K562 (cell line): ENCODE measurements around the gene CHRDL2. TPM values are rescaled to one million over a fixed set of nuclear protein-coding genes. Genes with fewer than 3 reads are reported as not detected.
A peak's percentile ranks its signal among the peaks of the same experiment; 100 is the strongest.

ENCODE experiments used
- ATAC-seq: fragments of 200-7000 bp; cut with Tn5 transposase; 3 replicates; pipeline ENCODE4 v1.9.1; 2020; ENCODE audit warnings: moderate library complexity
- BruUV-seq: library from RNA; stranded (reverse); fragments of 400-500 nt; replicated peaks from 2 replicates; lab custom pipeline; 2021; lab: Mats Ljungman, UMichigan
- CTCF ChIA-PET: fragments of 300-600 bp; formaldehyde crosslinking; extraction: SDS; loops from one replicate; lab custom pipeline; 2021; ENCODE audit warnings: low intra/inter-chr PET ratio; lab: Yijun Ruan, JAX
- POLR2A ChIA-PET: fragments of 300-600, 350-650 bp; sonication (Branson Sonifier 250); formaldehyde crosslinking; extraction: SDS; loops from one replicate; lab custom pipeline; 2021; ENCODE audit warnings: antibody characterized with exemption, inconsistent platforms; lab: Yijun Ruan, JAX
- DNase-seq, 4 experiments: peaks; one replicate each; pipeline versions ENCODE4 v3.0.0 to v3.0.0-alpha.2; 2011 to 2018; ENCODE audit warnings: low spot score in 3 of 4, mixed read lengths in 3 of 4; ENCODE audit errors: extremely low read depth in 1 of 4
- FAIRE-seq: peaks from 2 replicates; lab custom pipeline; 2011; peaks lifted over from hg19 to GRCh38; lab: Jason Lieb, UNC
- H2AFZ ChIP-seq: 2 replicates; pipeline ENCODE4 v1.6.0; 2011; ENCODE audit warnings: low read depth, low read length, control low read depth, inconsistent platforms
- H3K27ac ChIP-seq: fragments of 200-600 bp; 3 replicates; pipeline ENCODE4 v1.8.0; 2011; ENCODE audit warnings: low read depth, mild to moderate bottlenecking, control low read depth, inconsistent platforms, low read length, moderate library complexity, mixed read lengths; ENCODE audit errors: extremely low read depth
- H3K27me3 ChIP-seq, 2 experiments: fragments of 300-600 bp in 1 of 2; 2 replicates in 1 of 2; 3 replicates in 1 of 2; pipeline versions ENCODE4 v1.6.0 to v1.8.0; 2011; ENCODE audit warnings: inconsistent platforms in 2 of 2, low read length in 2 of 2, mild to moderate bottlenecking in 1 of 2, mixed read lengths in 1 of 2, moderate library complexity in 1 of 2; ENCODE audit not compliant: control insufficient read depth in 2 of 2, insufficient read depth in 2 of 2
- H3K36me3 ChIP-seq: fragments of 300-600 bp; 3 replicates; pipeline ENCODE4 v1.8.0; 2011; ENCODE audit warnings: mild to moderate bottlenecking, low read length, inconsistent platforms; ENCODE audit not compliant: control insufficient read depth, insufficient read depth
- H3K4me1 ChIP-seq, 2 experiments: fragments of 200-600 bp in 1 of 2; replicated peaks in 1 of 2; 2 replicates in 1 of 2; 3 replicates in 1 of 2; pipeline versions ENCODE4 v1.5.1 to v1.8.0; 2011; ENCODE audit warnings: inconsistent platforms in 2 of 2, low read length in 2 of 2, mild to moderate bottlenecking in 1 of 2, mixed read lengths in 1 of 2, moderate library complexity in 1 of 2; ENCODE audit not compliant: control insufficient read depth in 2 of 2, insufficient read depth in 2 of 2
- H3K4me2 ChIP-seq: 2 replicates; pipeline ENCODE4 v1.6.1; 2011; ENCODE audit warnings: low read length, control low read depth, inconsistent platforms, mixed read lengths; ENCODE audit not compliant: insufficient read depth
- H3K4me3 ChIP-seq: fragments of 200-600 bp; sonication (generic), shearing (Covaris generic); 2 replicates; pipeline ENCODE4 v1.5.1; 2016; ENCODE audit warnings: control low read depth, inconsistent platforms
- H3K79me2 ChIP-seq: fragments of 200-600 bp; 3 replicates; pipeline ENCODE4 v1.8.0; 2011; ENCODE audit warnings: low read length, inconsistent platforms; ENCODE audit not compliant: control insufficient read depth, insufficient read depth
- H3K9ac ChIP-seq, 2 experiments: 2 replicates each; pipeline versions ENCODE4 v1.6.0 to v1.6.1; 2011; ENCODE audit warnings: low read depth in 2 of 2, low read length in 2 of 2, control low read depth in 1 of 2, inconsistent platforms in 1 of 2, mild to moderate bottlenecking in 1 of 2, mixed read lengths in 1 of 2; ENCODE audit not compliant: insufficient read depth in 1 of 2
- H3K9me1 ChIP-seq: one replicate; pipeline ENCODE4 v1.6.0; 2011; ENCODE audit warnings: inconsistent platforms, mild to moderate bottlenecking, low read length, moderate library complexity; ENCODE audit not compliant: control insufficient read depth, insufficient read depth
- H3K9me3 ChIP-seq: replicated peaks from 2 replicates; pipeline ENCODE4 v1.5.1; 2011; ENCODE audit warnings: low read depth, low read length, inconsistent platforms; ENCODE audit not compliant: control insufficient read depth, insufficient read depth
- H4K20me1 ChIP-seq: replicated peaks from 2 replicates; pipeline ENCODE4 v1.6.1; 2011; ENCODE audit warnings: low read length, inconsistent platforms, mixed read lengths; ENCODE audit not compliant: control insufficient read depth, insufficient read depth
- CEBPG ChIP-seq, 3 experiments: fragments of 200-800 bp in 1 of 3; sonication (Bioruptor generic) in 1 of 3; sonication (generic) in 1 of 3; formaldehyde crosslinking in 1 of 3; IDR thresholded peaks in 2 of 3; conservative IDR thresholded peaks in 1 of 3; 2 replicates each; pipeline versions ENCODE4 v1.6.1 to v1.8.0; 2016 to 2022; ENCODE audit warnings: missing compliant biosample characterization in 2 of 3, missing genetic modification characterization in 2 of 3, mild to moderate bottlenecking in 1 of 3, missing genetic modification reagents in 1 of 3
- CREM ChIP-seq: IDR thresholded peaks from 2 replicates; pipeline ENCODE4 v1.6.1; 2014; ENCODE audit warnings: antibody characterized with exemption, low read depth
- GABPA ChIP-seq: fragments of 200-800 bp; sonication (Bioruptor generic); conservative IDR thresholded peaks from 2 replicates; pipeline ENCODE4 v1.6.1; 2016; ENCODE audit warnings: low read depth, missing genetic modification characterization, missing compliant biosample characterization
- HDAC2 ChIP-seq: fragments of 450-650 bp; IDR thresholded peaks from 2 replicates; pipeline ENCODE4 v1.6.1; 2016; ENCODE audit warnings: mild to moderate bottlenecking
- KHSRP ChIP-seq: fragments of 450-650 bp; IDR thresholded peaks from 2 replicates; pipeline ENCODE4 v1.6.1; 2017
- MEIS2 ChIP-seq: fragments of 450-650 bp; IDR thresholded peaks from 2 replicates; pipeline ENCODE4 v1.6.1; 2014; ENCODE audit warnings: mild to moderate bottlenecking; ENCODE audit not compliant: partially characterized antibody
- NCOA1 ChIP-seq: fragments of 450-650 bp; IDR thresholded peaks from 2 replicates; pipeline ENCODE4 v1.6.1; 2016; ENCODE audit warnings: low read depth
- PTRF ChIP-seq: fragments of 450-650 bp; IDR thresholded peaks from 2 replicates; pipeline ENCODE4 v1.6.1; 2016; ENCODE audit warnings: mild to moderate bottlenecking, missing genetic modification characterization, missing compliant biosample characterization
- PURB ChIP-seq: sonication (generic); formaldehyde crosslinking; IDR thresholded peaks from 2 replicates; pipeline ENCODE4 v1.9.0; 2021; ENCODE audit warnings: low read depth, mild to moderate bottlenecking, missing genetic modification reagents
- TOE1 ChIP-seq, 2 experiments: fragments of 450-650 bp in 1 of 2; sonication (generic) in 1 of 2; formaldehyde crosslinking in 1 of 2; IDR thresholded peaks; 2 replicates each; pipeline versions ENCODE4 v1.7.1 to v1.8.0; 2016 to 2022; ENCODE audit warnings: borderline replicate concordance in 2 of 2, mild to moderate bottlenecking in 2 of 2, antibody characterized with exemption in 1 of 2, inconsistent platforms in 1 of 2, low read depth in 1 of 2, missing genetic modification reagents in 1 of 2, moderate library complexity in 1 of 2
- ZBED1 ChIP-seq: IDR thresholded peaks from 2 replicates; pipeline ENCODE4 v1.6.1; 2014
- ZNF175 ChIP-seq: fragments of 200-800 bp; sonication (Bioruptor generic); IDR thresholded peaks from 2 replicates; pipeline ENCODE4 v1.6.1; 2016; ENCODE audit warnings: low read depth, mild to moderate bottlenecking, missing genetic modification characterization, missing compliant biosample characterization
- ZNF274 ChIP-seq: IDR thresholded peaks from 2 replicates; pipeline ENCODE4 v1.6.1; 2011; ENCODE audit warnings: low read depth, mild to moderate bottlenecking, low read length, moderate library complexity, borderline replicate concordance
- ZNF3 ChIP-seq: fragments of 250-450 bp; sonication (Bioruptor Pico); IDR thresholded peaks from 2 replicates; pipeline ENCODE4 v1.5.0; 2021; ENCODE audit warnings: mild to moderate bottlenecking, moderate library complexity
- ZNF384 ChIP-seq: IDR thresholded peaks from 2 replicates; pipeline ENCODE4 v1.6.1; 2012; ENCODE audit warnings: low read depth, low read length, improper control_type of control experiment
- ZNF696 ChIP-seq: fragments of 250-450 bp; sonication (Bioruptor Pico); conservative IDR thresholded peaks from 2 replicates; pipeline ENCODE4 v1.4.0; 2020; ENCODE audit warnings: mild to moderate bottlenecking, moderate library complexity
- WGBS: fragments of 100-300 bp; shearing (Covaris generic); methylation state at CpG from one replicate; pipeline ENCODE4 v1.1.6; 2016; ENCODE audit warnings: low coverage, mixed read lengths; ENCODE audit not compliant: insufficient coverage; ENCODE audit errors: missing lambda C conversion rate; 5-methylcytosine and 5-hydroxymethylcytosine counted together
- in situ Hi-C: fragments of 300-500 bp; cut with MboI; formaldehyde crosslinking; loops from 4 replicates; pipeline ENCODE4 v1.15.0; 2018; ENCODE audit warnings: inconsistent platforms, mixed read lengths
- intact Hi-C: fragments of 100-400 bp; cut with micrococcal nuclease; formaldehyde crosslinking; loops from 2 replicates; pipeline ENCODE4 v1.14.2; 2022
- polyA plus RNA-seq, 8 experiments: library from polyadenylated mRNA; depleted of rRNA in 4 of 8; stranded (reverse) in 5 of 8; unstranded in 3 of 8; fragments of >200 nt; fragmentation: Nextera tagmentation in 2 of 8; fragmentation: Illumina TruSeq in 1 of 8; extraction: Ambion mirVana in 2 of 8; extraction: Trizol in 1 of 8; gene quantifications; 2 replicates each; pipeline versions ENCODE4 v1.2.1 to v1.2.3, GENCODE V29; 2011 to 2014; ENCODE audit warnings: inconsistent platforms in 1 of 8, missing spikeins in 1 of 8
- total RNA-seq, 7 experiments: library from RNA; depleted of rRNA in 6 of 7; stranded (reverse); fragments of >200 nt in 6 of 7; fragmentation: Illumina TruSeq in 2 of 7; extraction: Trizol in 2 of 7; gene quantifications; 2 replicates each; pipeline versions ENCODE4 v1.2.1 to v1.2.3, GENCODE V29; 2011 to 2021; ENCODE audit warnings: low replicate concordance in 1 of 7
- TF ChIP-seq, protein P1 (sequence below): IDR thresholded peaks from 2 replicates; pipeline ENCODE4 v1.6.1; 2016; ENCODE audit warnings: missing genetic modification characterization, missing compliant biosample characterization
- TF ChIP-seq, protein P2 (sequence below), 2 experiments: fragments of 250-450 bp in 1 of 2; fragments of 450-650 bp in 1 of 2; sonication (Bioruptor Pico) in 1 of 2; IDR thresholded peaks; 2 replicates each; pipeline versions ENCODE4 v1.6.1 to v1.8.0; 2016 to 2021; ENCODE audit warnings: mild to moderate bottlenecking in 2 of 2, moderate library complexity in 2 of 2, missing compliant biosample characterization in 1 of 2, missing genetic modification characterization in 1 of 2
- TF ChIP-seq, protein P3 (sequence below), 2 experiments: fragments of 450-650 bp in 1 of 2; sonication (generic) in 1 of 2; formaldehyde crosslinking in 1 of 2; IDR thresholded peaks in 1 of 2; conservative IDR thresholded peaks in 1 of 2; 2 replicates each; pipeline versions ENCODE4 v1.6.1 to v1.8.1; 2016 to 2023; ENCODE audit warnings: mild to moderate bottlenecking in 2 of 2, moderate library complexity in 2 of 2, inconsistent platforms in 1 of 2, missing genetic modification reagents in 1 of 2

CHRDL2 gene
- total and polyA plus RNA-seq, 9 of the 15 experiments (the other 6 are each of a cell fraction or from before 2014, with no cell fraction given), result not detected

DNA sequence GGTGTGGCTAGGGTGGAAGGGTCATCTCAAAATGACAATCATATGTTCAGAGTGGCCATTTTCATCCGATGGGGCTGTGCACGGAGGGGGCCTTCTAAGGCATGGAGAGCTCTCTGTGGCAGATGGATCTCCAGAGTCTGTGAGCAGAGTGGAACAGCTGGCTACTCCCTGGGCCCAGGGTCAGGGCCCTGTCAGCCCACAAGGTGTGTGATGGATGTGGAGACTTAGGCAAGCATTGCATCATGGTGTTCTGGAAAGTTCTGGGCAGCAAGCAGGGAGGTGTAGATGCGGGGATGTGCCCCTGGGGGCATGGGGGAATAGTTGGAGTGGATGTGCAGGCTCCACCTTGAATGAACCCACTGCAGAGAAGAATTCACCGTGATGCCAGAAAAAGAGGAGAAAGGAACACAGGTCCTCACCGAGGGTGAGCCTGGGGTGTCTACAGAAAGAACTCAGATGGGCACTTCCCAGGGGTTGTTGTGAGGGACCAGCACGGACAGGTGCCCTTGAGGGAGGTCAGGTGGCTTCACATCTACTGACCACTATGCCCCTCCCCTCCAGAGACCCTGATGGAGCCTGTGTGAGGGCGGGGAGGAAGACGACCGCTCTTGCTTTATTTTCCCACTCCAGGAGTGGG, 51.1 kb downstream of the CHRDL2 start:
- no peaks in the 10 kb centered on the region for H3K9me3 ChIP-seq
- TF ChIP-seq CEBPG (CRISPR knock-in tag; IDR thresholded peaks at IDR 0.05) (peak; percentile 63), CEBPG (tag; conservative IDR thresholded peaks at IDR 0.05 in 1 of 2, IDR thresholded peaks at IDR 0.05 in 1 of 2) (peak in 1 of 2 experiments; percentile 62; a peak in 2 of 4 replicates), GABPA (no peak), MEIS2 (peak; percentile 45), CREM (no peak), ZNF3 (CRISPR knock-in tag) (no peak), KHSRP (no peak), ZNF384 (no peak), NCOA1 (no peak), ZNF696 (no peak), HDAC2 (no peak), ZNF274 (no peak), TOE1 (IDR thresholded peaks at IDR 0.05; ENCODE audit: borderline replicate concordance) (no peak), TOE1 (CRISPR knock-in tag; IDR thresholded peaks at IDR 0.05; ENCODE audit: borderline replicate concordance, low read depth) (no peak), ZNF175 (no peak), PURB (CRISPR knock-in tag) (no peak), ZBED1 (no peak), PTRF (tag) (no peak)
- TF ChIP-seq, protein P1, sequence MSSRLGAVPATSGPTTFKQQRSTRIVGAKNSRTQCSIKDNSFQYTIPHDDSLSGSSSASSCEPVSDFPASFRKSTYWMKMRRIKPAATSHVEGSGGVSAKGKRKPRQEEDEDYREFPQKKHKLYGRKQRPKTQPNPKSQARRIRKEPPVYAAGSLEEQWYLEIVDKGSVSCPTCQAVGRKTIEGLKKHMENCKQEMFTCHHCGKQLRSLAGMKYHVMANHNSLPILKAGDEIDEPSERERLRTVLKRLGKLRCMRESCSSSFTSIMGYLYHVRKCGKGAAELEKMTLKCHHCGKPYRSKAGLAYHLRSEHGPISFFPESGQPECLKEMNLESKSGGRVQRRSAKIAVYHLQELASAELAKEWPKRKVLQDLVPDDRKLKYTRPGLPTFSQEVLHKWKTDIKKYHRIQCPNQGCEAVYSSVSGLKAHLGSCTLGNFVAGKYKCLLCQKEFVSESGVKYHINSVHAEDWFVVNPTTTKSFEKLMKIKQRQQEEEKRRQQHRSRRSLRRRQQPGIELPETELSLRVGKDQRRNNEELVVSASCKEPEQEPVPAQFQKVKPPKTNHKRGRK (tag), result no peak
- TF ChIP-seq, protein P2, sequence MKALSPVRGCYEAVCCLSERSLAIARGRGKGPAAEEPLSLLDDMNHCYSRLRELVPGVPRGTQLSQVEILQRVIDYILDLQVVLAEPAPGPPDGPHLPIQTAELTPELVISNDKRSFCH (CRISPR knock-in tag; IDR thresholded peaks at IDR 0.05), result no peak
- TF ChIP-seq, protein P2 (tag; IDR thresholded peaks at IDR 0.05), result no peak
- TF ChIP-seq, protein P3, sequence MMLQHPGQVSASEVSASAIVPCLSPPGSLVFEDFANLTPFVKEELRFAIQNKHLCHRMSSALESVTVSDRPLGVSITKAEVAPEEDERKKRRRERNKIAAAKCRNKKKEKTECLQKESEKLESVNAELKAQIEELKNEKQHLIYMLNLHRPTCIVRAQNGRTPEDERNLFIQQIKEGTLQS (IDR thresholded peaks at IDR 0.05), result peak; percentile 43; the same call in 1 of the 2 replicates
- TF ChIP-seq, protein P3 (CRISPR knock-in tag; conservative IDR thresholded peaks at IDR 0.05), result no peak
- POLR2A ChIA-PET, result interaction anchor here (0.7 to 2.0 kb wide), 3 partner anchors 10 to 60 kb away, joined by 3 to 6 read pairs (median 4); no protein-coding TSS in a partner anchor
- intact Hi-C loops, result no loop called here
- 55% methylated on average over 5 of the region's 9 CpGs for WGBS
- H3K9ac ChIP-seq, result no peak overlapping the region; a peak in 1 of 4 replicates
- H4K20me1 ChIP-seq, result no peaks in the 10 kb centered on the region
- CTCF ChIA-PET, result no interaction called here
- no peak overlapping the region for H3K4me3 ChIP-seq
- no peaks in the 10 kb centered on the region for H3K9me1 ChIP-seq
- in situ Hi-C loops, result no loop called here
- FAIRE-seq, result no peak
- no peak for DNase-seq
- no peak overlapping the region for H2AFZ ChIP-seq
- no peak for ATAC-seq
- H3K27ac ChIP-seq, result no peak overlapping the region
- H3K79me2 ChIP-seq, result no peaks in the 10 kb centered on the region
- no peak overlapping the region for H3K4me2 ChIP-seq
- BruUV-seq, result no TSS peak
- H3K27me3 ChIP-seq, result no peaks in the 10 kb centered on the region
- no peaks in the 10 kb centered on the region for H3K36me3 ChIP-seq
- H3K4me1 ChIP-seq, result peaks cover 5 to 11% of the 10 kb centered on the region in 2 experiments; a peak in 4 of 5 replicates
